Measurements from ENCODE around the gene CDCA5. TPM values are rescaled to one million over a fixed set of nuclear protein-coding genes. Genes with fewer than 3 reads are reported as not detected.

The CDCA5 gene, protein sequence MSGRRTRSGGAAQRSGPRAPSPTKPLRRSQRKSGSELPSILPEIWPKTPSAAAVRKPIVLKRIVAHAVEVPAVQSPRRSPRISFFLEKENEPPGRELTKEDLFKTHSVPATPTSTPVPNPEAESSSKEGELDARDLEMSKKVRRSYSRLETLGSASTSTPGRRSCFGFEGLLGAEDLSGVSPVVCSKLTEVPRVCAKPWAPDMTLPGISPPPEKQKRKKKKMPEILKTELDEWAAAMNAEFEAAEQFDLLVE
- total RNA-seq, result 10 to 100 TPM; 11.4 to 29.6 TPM

DNA sequence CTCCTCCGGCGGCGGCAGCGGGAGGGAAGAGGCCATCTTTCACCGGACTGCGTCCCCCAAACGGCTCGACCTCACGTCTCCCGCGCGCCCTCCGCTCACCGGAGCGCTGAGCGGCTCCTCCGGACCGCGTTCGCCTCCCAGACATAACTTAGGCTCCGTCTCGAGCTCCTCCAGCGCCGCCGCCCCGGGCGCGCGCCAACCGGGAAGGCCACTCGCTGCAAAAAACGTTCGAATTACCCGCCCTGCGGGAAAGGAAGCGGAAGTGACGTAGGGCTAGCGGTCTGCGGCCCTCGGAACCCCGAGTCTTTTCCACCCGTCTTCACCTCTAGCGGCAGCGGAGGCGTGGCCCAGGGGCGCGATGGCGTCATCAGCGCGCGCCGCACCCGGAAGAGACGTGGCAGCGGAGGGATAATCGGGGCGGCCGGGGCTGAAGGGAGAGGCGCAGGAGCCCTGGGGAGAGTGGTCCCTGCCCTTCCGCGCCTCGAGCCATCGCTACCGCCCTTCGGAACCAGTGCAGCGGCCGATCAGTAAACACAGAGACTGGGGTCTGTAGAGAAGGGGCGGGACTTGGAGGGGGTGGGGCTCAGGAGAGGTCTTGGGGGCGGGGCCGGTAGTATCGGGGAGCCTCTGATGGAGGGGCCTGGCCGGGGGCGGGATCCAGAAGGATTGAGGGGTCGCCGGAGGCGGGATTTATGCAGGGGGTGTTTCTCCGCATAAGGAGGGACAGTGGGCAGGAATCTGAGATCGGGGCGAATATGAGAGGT is at the start of gene CDCA5, which contains the start of gene ZFPL1:
TSS of gene CDCA5 (minus strand) at position 207 of the 764 bp plus-strand sequence. CDS start at position 145, 62 bp downstream.
TSS of gene ZFPL1 (plus strand) at position 389 of the 764 bp plus-strand sequence. CDS start 477 bp downstream, outside the sequence.

GRCh38 chr11:65121865-65122696 is 38.2 kb upstream of the CDCA5 start, which contains the start of the genes FAU and MRPL49:
TSS of gene FAU (minus strand) at chr11:65122134. CDS start at chr11:65121813, 321 bp downstream.
TSS of gene MRPL49 (plus strand) at chr11:65122321. CDS start at chr11:65122347, 26 bp downstream.

GRCh38 chr11:65117206-65118096 is 33.6 kb upstream of the CDCA5 start, which contains the start of gene ZNHIT2:
TSS of gene ZNHIT2 (minus strand) at chr11:65117701. CDS start at chr11:65117653, 48 bp downstream.

DNA sequence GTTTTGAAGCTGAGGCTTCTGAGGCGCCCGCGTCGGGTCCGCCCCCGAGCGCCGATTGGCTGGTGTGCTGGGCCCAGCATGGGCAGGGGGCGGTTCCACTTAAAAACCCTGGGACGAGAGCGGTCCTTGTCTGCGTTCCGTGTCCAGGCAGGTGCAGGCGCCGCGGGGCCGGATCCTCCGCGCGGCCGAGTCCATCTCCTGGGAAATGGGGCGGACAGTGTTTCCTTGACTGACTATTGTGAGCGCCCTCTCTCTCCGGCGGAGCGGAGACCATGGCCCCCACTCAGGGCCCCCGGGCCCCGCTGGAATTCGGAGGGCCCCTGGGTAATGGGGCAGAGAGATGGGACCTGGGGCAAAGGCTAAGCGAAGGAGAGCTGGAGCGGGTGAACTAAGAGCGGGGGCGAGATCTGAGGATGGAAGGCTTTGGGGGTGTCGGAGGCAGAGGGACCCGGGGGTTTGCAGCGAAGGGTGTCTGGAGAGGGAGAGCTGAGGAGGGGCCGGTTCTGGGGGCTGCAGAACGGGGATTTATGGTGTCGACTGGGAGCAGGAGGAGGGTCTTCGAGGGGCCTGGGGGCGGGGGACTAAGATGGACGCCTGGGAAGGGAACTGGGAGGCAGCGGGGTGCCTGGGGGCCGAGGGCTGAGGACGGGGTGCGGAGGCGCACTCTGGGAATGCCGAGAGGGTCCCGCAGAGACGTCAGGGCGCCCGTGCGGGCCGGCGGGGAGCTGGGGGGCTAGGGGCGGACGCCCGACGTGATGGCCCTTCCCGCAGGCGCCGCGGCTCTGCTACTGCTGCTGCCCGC is 28.1 kb upstream of the CDCA5 start, which contains the start of gene TM7SF2:
TSS of gene TM7SF2 (plus strand) at position 129 of the 802 bp plus-strand sequence. CDS start at position 273, 144 bp downstream.

GRCh38 chr11:65095974-65096806 is 12.3 kb upstream of the CDCA5 start, which contains the start of gene VPS51:
TSS of gene VPS51 (plus strand) at chr11:65096214. CDS start at chr11:65096251, 37 bp downstream.

GRCh38 chr11:65058419-65059054 is 25.3 kb downstream of the CDCA5 start, which contains the start of gene NAALADL1:
TSS of gene NAALADL1 (minus strand) at chr11:65058553. CDS start at chr11:65058521, 32 bp downstream.

DNA sequence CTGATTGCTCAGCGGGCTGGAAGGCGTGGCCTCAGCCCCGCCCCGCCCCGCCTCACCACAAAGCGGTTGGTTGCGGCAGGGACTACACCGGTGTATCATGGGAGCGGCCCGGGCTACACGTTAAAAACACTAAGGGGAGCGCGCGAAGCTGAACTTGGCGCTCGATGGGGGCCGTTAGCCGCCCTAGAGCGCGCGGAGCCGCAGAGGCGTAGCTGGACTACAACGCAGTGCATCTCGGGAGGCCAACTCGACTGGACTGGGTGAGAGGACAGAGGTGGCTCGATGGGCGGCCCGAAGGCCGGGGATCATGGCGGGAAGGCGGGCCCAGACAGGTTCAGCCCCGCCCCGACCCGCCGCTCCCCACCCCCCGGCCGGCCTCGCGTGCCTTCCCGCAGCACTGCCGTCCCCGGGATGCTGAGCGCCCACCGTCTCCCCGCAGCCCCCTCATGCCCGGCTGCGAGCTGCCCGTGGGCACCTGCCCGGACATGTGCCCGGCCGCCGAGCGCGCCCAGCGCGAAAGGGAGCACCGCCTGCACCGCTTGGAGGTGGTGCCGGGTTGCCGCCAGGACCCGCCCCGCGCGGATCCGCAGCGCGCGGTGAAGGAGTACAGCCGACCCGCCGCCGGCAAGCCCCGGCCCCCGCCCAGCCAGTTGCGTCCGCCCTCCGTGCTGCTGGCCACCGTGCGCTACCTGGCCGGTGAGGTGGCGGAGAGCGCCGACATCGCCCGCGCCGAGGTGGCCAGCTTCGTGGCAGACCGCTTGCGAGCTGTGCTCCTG is 42.8 kb downstream of the CDCA5 start, which contains the start of gene SAC3D1:
TSS of gene SAC3D1 (plus strand) at position 364 of the 776 bp plus-strand sequence. CDS start at position 447, 83 bp downstream.

Small RNA genes lying within 50 kb of the gene (small RNA-seq; reads per million reads assigned to genes)
- gene SNX15, result 0 reads per million in 2 donors

Other genes with a start within 250 kb of the CDCA5 start
- gene CDC42BPG, start 239.4 kb downstream of the CDCA5 start, total RNA-seq, result under 1 TPM; under 0.01 to 1.00 TPM
- 10 to 100 TPM; 16.2 to 49.0 TPM for gene EHD1, start 205.4 kb downstream of the CDCA5 start, total RNA-seq
- 10 to 100 TPM; 22.3 to 58.5 TPM for gene ATG2A, start 166.8 kb downstream of the CDCA5 start, total RNA-seq
- 10 to 100 TPM in 1 of 2 donors, 1 to 10 TPM in 1; 9.0 to 29.9 TPM for gene PPP2R5B, start 159.4 kb downstream of the CDCA5 start, total RNA-seq
- gene GPHA2, start 148.1 kb downstream of the CDCA5 start, total RNA-seq, result not detected
- not detected for gene MAJIN, start 111.9 kb downstream of the CDCA5 start, total RNA-seq
- 10 to 100 TPM; 10.7 to 29.0 TPM for gene BATF2, start 87.1 kb downstream of the CDCA5 start, total RNA-seq
- gene ARL2, start 69.9 kb downstream of the CDCA5 start, total RNA-seq, result 100 to 1,000 TPM; 112 to 138 TPM
- 1 to 10 TPM; 9.3 to 9.6 TPM for gene SNX15, start 56.6 kb downstream of the CDCA5 start, total RNA-seq
- 10 to 100 TPM; 10.3 to 25.0 TPM for gene SAC3D1, start 42.8 kb downstream of the CDCA5 start, total RNA-seq
- 10 to 100 TPM in 1 of 2 donors, 1 to 10 TPM in 1; 5.7 to 11.7 TPM for gene NAALADL1, start 25.5 kb downstream of the CDCA5 start, total RNA-seq
- gene ZFPL1, start 182 bp upstream of the CDCA5 start, total RNA-seq, result 10 to 100 TPM; 32.0 to 33.0 TPM
- gene VPS51, start 12.2 kb upstream of the CDCA5 start, total RNA-seq, result 10 to 100 TPM; 78.5 to 78.6 TPM
- 1 to 10 TPM; 9.3 TPM for gene TM7SF2, start 27.8 kb upstream of the CDCA5 start, total RNA-seq
- 10 to 100 TPM; 13.1 to 16.7 TPM for gene ZNHIT2, start 33.7 kb upstream of the CDCA5 start, total RNA-seq
- gene FAU, start 38.1 kb upstream of the CDCA5 start, total RNA-seq, result 100 to 1,000 TPM; 127 to 221 TPM
- 10 to 100 TPM; 59.2 to 59.6 TPM for gene MRPL49, start 38.3 kb upstream of the CDCA5 start, total RNA-seq
- 10 to 100 TPM; 16.0 to 18.6 TPM for gene SYVN1, start 50.5 kb upstream of the CDCA5 start, total RNA-seq
- gene SPDYC, start 86.2 kb upstream of the CDCA5 start, total RNA-seq, result not detected
- gene CAPN1, start 97.9 kb upstream of the CDCA5 start, total RNA-seq, result 100 to 1,000 TPM; 101 to 111 TPM
- gene POLA2, start 177.9 kb upstream of the CDCA5 start, total RNA-seq, result 10 to 100 TPM; 18.6 to 37.3 TPM
- gene CDC42EP2, start 230.8 kb upstream of the CDCA5 start, total RNA-seq, result 1 to 10 TPM in 1 of 2 donors, under 1 TPM in 1; 0.34 to 3.0 TPM
- 10 to 100 TPM; 43.7 to 45.6 TPM for gene DPF2, start 249.8 kb upstream of the CDCA5 start, total RNA-seq